DMS153 treated with DMSO at 0.1 percent for 48 hours (cell line): ENCODE measurements around the gene GRAMD4.

Experiments
- DNase-seq: peaks from one replicate; lab custom pipeline; 2025; ENCODE audit not compliant: unreplicated experiment; lab: John Stamatoyannopoulos, UW

GRAMD4 gene

GRCh38 chr22:46582281-46582933 is 37.8 kb upstream of the GRAMD4 start:
- DNase-seq: no peak

- no peak for DNase-seq
Observed at GRCh38 chr22:46583571-46583970, 36.6 kb upstream of the GRAMD4 start.

- no peak for DNase-seq
Observed at GRCh38 chr22:46584081-46584921, 35.9 kb upstream of the GRAMD4 start.

GRCh38 chr22:46585340-46586122 is 34.7 kb upstream of the GRAMD4 start:
- DNase-seq: no peak

- no peak for DNase-seq
Observed at GRCh38 chr22:46586123-46586519, 34.1 kb upstream of the GRAMD4 start.

- no peak for DNase-seq
Observed at GRCh38 chr22:46586531-46587011, 33.6 kb upstream of the GRAMD4 start.

GRCh38 chr22:46587061-46587460 is 33.1 kb upstream of the GRAMD4 start:
- DNase-seq: no peak

GRCh38 chr22:46587492-46588278 is 32.5 kb upstream of the GRAMD4 start:
- DNase-seq: no peak

GRCh38 chr22:46588279-46589140 is 31.7 kb upstream of the GRAMD4 start:
- no peak for DNase-seq

- no peak for DNase-seq
Observed at GRCh38 chr22:46589141-46589748, 30.9 kb upstream of the GRAMD4 start.

- DNase-seq: no peak
Observed at GRCh38 chr22:46589871-46590271, 30.3 kb upstream of the GRAMD4 start.

- no peak for DNase-seq
Observed at GRCh38 chr22:46590334-46590733, 29.9 kb upstream of the GRAMD4 start.

- DNase-seq: no peak
Observed at GRCh38 chr22:46591930-46592329, 28.3 kb upstream of the GRAMD4 start.

GRCh38 chr22:46592390-46592872 is 27.8 kb upstream of the GRAMD4 start:
- no peak for DNase-seq

GRCh38 chr22:46593211-46593681 is 26.9 kb upstream of the GRAMD4 start:
- no peak for DNase-seq

- no peak for DNase-seq
Observed at GRCh38 chr22:46593996-46594946, 25.9 kb upstream of the GRAMD4 start.

- no peak for DNase-seq
Observed at GRCh38 chr22:46594947-46595298, 25.3 kb upstream of the GRAMD4 start.

GRCh38 chr22:46595545-46595944 is 24.6 kb upstream of the GRAMD4 start:
- no peak for DNase-seq
